Mesendoderm (in vitro differentiated cells): ENCODE results near the gene TXNDC15.

ENCODE experiments used
- DNase-seq: peaks from one replicate; pipeline ENCODE4 v3.0.0; 2013
- H2AK5ac ChIP-seq: 2 replicates; pipeline ENCODE4 v1.6.1; 2013; ENCODE audit warnings: low read length, inconsistent platforms
- H2BK120ac ChIP-seq: 2 replicates; pipeline ENCODE4 v1.6.1; 2013; ENCODE audit warnings: low read depth, mild to moderate bottlenecking, low read length, moderate library complexity, mixed read lengths
- H2BK15ac ChIP-seq: replicated peaks from 2 replicates; pipeline ENCODE4 v1.6.1; 2013; ENCODE audit warnings: low read depth, mild to moderate bottlenecking, moderate library complexity
- H2BK5ac ChIP-seq: 2 replicates; pipeline ENCODE4 v1.6.1; 2013; ENCODE audit warnings: low read length, inconsistent platforms
- H3K18ac ChIP-seq: 2 replicates; pipeline ENCODE4 v1.6.1; 2013; ENCODE audit warnings: mild to moderate bottlenecking, low read length, mixed read lengths
- H3K23ac ChIP-seq: one replicate; pipeline ENCODE4 v1.6.1; 2013; ENCODE audit warnings: low read length
- H3K27ac ChIP-seq: 2 replicates; pipeline ENCODE4 v1.5.1; 2013; ENCODE audit warnings: low read depth, mild to moderate bottlenecking, inconsistent platforms, low read length, moderate library complexity
- H3K27me3 ChIP-seq: 2 replicates; pipeline ENCODE4 v1.6.1; 2013; ENCODE audit warnings: low read length, control low read depth, mild to moderate bottlenecking, inconsistent platforms; ENCODE audit not compliant: insufficient read depth, poor library complexity
- H3K36me3 ChIP-seq: 2 replicates; pipeline ENCODE4 v1.6.1; 2013; ENCODE audit warnings: low read length, inconsistent platforms; ENCODE audit not compliant: control insufficient read depth, insufficient read depth
- H3K4ac ChIP-seq: one replicate; pipeline ENCODE4 v1.6.1; 2013; ENCODE audit warnings: low read depth, mild to moderate bottlenecking, low read length, moderate library complexity
- H3K4me1 ChIP-seq: 2 replicates; pipeline ENCODE4 v1.6.1; 2013; ENCODE audit warnings: low read depth, low read length, inconsistent platforms; ENCODE audit not compliant: control insufficient read depth
- H3K4me2 ChIP-seq: 2 replicates; pipeline ENCODE4 v1.6.1; 2013; ENCODE audit warnings: low read length
- H3K4me3 ChIP-seq: 2 replicates; pipeline ENCODE4 v1.5.1; 2013; ENCODE audit warnings: mild to moderate bottlenecking, low read length
- H3K56ac ChIP-seq: one replicate; pipeline ENCODE4 v1.6.1; 2013; ENCODE audit warnings: low read length
- H3K79me1 ChIP-seq: 2 replicates; pipeline ENCODE4 v1.6.1; 2013; ENCODE audit warnings: low read length, inconsistent platforms
- H3K79me2 ChIP-seq: 2 replicates; pipeline ENCODE4 v1.6.1; 2013; ENCODE audit warnings: mild to moderate bottlenecking, low read length; ENCODE audit not compliant: control insufficient read depth, insufficient read depth
- H3K9ac ChIP-seq: 2 replicates; pipeline ENCODE4 v1.6.1; 2013; ENCODE audit warnings: low read length, inconsistent platforms
- H4K5ac ChIP-seq: one replicate; pipeline ENCODE4 v1.6.1; 2013; ENCODE audit warnings: low read length
- H4K8ac ChIP-seq: one replicate; pipeline ENCODE4 v1.6.1; 2013; ENCODE audit warnings: low read depth, mild to moderate bottlenecking, control low read depth, low read length, moderate library complexity
- WGBS: extraction: QIAGEN DNeasy Blood & Tissue Kit; methylation state at CpG from one replicate; pipeline ENCODE4 v1.1.7; 2013; ENCODE audit warnings: low lambda C conversion rate, missing lambda C conversion rate; ENCODE audit not compliant: insufficient coverage; ENCODE audit errors: extremely low coverage; 5-methylcytosine and 5-hydroxymethylcytosine counted together

Gene TXNDC15

GRCh38 chr5:134857401-134857800 is 16.8 kb upstream of the TXNDC15 start:
- no peak overlapping the region for H3K18ac ChIP-seq
- no peak overlapping the region for H4K5ac ChIP-seq
- no peak for DNase-seq
- H3K4me3 ChIP-seq, result no peak overlapping the region
- H2BK120ac ChIP-seq, result no peak overlapping the region
- H3K36me3 ChIP-seq, result no peaks in the 10 kb centered on the region
- H2BK5ac ChIP-seq, result no peak overlapping the region
- H2AK5ac ChIP-seq, result no peak overlapping the region
- no peak overlapping the region for H4K8ac ChIP-seq
- no peaks in the 10 kb centered on the region for H3K79me1 ChIP-seq
- no peaks in the 10 kb centered on the region for H3K27me3 ChIP-seq
- H3K79me2 ChIP-seq, result no peaks in the 10 kb centered on the region
- no peak overlapping the region for H2BK15ac ChIP-seq
- no peak overlapping the region for H3K27ac ChIP-seq
- no peak overlapping the region for H3K4ac ChIP-seq
- H3K23ac ChIP-seq, result no peak overlapping the region
- no peak overlapping the region for H3K56ac ChIP-seq
- H3K4me2 ChIP-seq, result no peak overlapping the region
- H3K9ac ChIP-seq, result no peak overlapping the region
- no peaks in the 10 kb centered on the region for H3K4me1 ChIP-seq
- no CpG with 5 or more reads among the region's 3 CpGs for WGBS

- Histone ChIP-seq H3K27ac (no peak overlapping the region), H2BK5ac (no peak overlapping the region), H3K4me3 (no peak overlapping the region), H3K23ac (no peak overlapping the region), H3K27me3 (no peaks in the 10 kb centered on the region), H3K18ac (no peak overlapping the region), H2AK5ac (no peak overlapping the region), H3K79me1 (no peaks in the 10 kb centered on the region), H2BK120ac (no peak overlapping the region), H2BK15ac (no peak overlapping the region), H3K4me1 (no peaks in the 10 kb centered on the region), H3K9ac (no peak overlapping the region), H3K79me2 (no peaks in the 10 kb centered on the region), H3K4me2 (no peak overlapping the region), H4K5ac (no peak overlapping the region), H4K8ac (no peak overlapping the region), H3K36me3 (no peaks in the 10 kb centered on the region), H3K56ac (no peak overlapping the region), H3K4ac (no peak overlapping the region)
- no CpG with 5 or more reads among the region's 2 CpGs for WGBS
- no peak for DNase-seq
These were observed 9.5 kb upstream of the TXNDC15 start for GRCh38 chr5:134864707-134865106.

- H3K18ac ChIP-seq, result no peak overlapping the region
- no peak overlapping the region for H2BK15ac ChIP-seq
- no peak overlapping the region for H3K4me3 ChIP-seq
- H3K56ac ChIP-seq, result peak overlapping the region; percentile 93
- H3K9ac ChIP-seq, result peak overlapping the region; percentile 83
- H2AK5ac ChIP-seq, result no peak overlapping the region
- peaks cover 2% of the 10 kb centered on the region for H3K4me1 ChIP-seq
- peak; percentile 32 for DNase-seq
- no peaks in the 10 kb centered on the region for H3K79me2 ChIP-seq
- H3K36me3 ChIP-seq, result no peaks in the 10 kb centered on the region
- H3K27me3 ChIP-seq, result no peaks in the 10 kb centered on the region
- no peak overlapping the region for H2BK5ac ChIP-seq
- no peak overlapping the region for H2BK120ac ChIP-seq
- H3K4ac ChIP-seq, result no peak overlapping the region
- H3K4me2 ChIP-seq, result no peak overlapping the region
- no peaks in the 10 kb centered on the region for H3K79me1 ChIP-seq
- H4K5ac ChIP-seq, result peak overlapping the region; percentile 8
- H3K27ac ChIP-seq, result no peak overlapping the region
- H4K8ac ChIP-seq, result peak overlapping the region; percentile 96
- no peak overlapping the region for H3K23ac ChIP-seq
- WGBS, result no CpG with 5 or more reads among the region's 6 CpGs
These were observed 677 bp upstream of the TXNDC15 start for GRCh38 chr5:134873494-134873893.

- peak overlapping the region; percentile 98 for H3K9ac ChIP-seq
- no CpG with 5 or more reads among the region's 20 CpGs for WGBS
These were observed 872 bp downstream of the TXNDC15 start for GRCh38 chr5:134874831-134875655.

GRCh38 chr5:134877159-134877558 is 3.0 kb downstream of the TXNDC15 start:
- Histone ChIP-seq H4K8ac (no peak overlapping the region), H3K4ac (no peak overlapping the region), H3K4me3 (no peak overlapping the region), H3K56ac (peak overlapping the region; percentile 15), H3K23ac (no peak overlapping the region), H2BK120ac (no peak overlapping the region), H2BK15ac (no peak overlapping the region), H3K4me1 (peaks cover 2% of the 10 kb centered on the region), H2BK5ac (no peak overlapping the region), H3K9ac (no peak overlapping the region), H3K27me3 (no peaks in the 10 kb centered on the region), H4K5ac (no peak overlapping the region), H3K79me2 (no peaks in the 10 kb centered on the region), H3K79me1 (no peaks in the 10 kb centered on the region), H2AK5ac (no peak overlapping the region), H3K27ac (no peak overlapping the region), H3K18ac (no peak overlapping the region), H3K36me3 (no peaks in the 10 kb centered on the region), H3K4me2 (no peak overlapping the region)
- DNase-seq, result no peak

More at GRCh38 chr5:134874831-134875655, 872 bp downstream of the TXNDC15 start:
- H3K4me3 ChIP-seq, result peak overlapping the region; percentile 93
- H4K8ac ChIP-seq, result no peak overlapping the region
- H3K36me3 ChIP-seq, result no peaks in the 10 kb centered on the region
- H3K79me1 ChIP-seq, result no peaks in the 10 kb centered on the region
- DNase-seq, result peak; percentile 34
- no peak overlapping the region for H4K5ac ChIP-seq
- H3K18ac ChIP-seq, result peak overlapping the region; percentile 21
- H3K27ac ChIP-seq, result no peak overlapping the region
- no peak overlapping the region for H2BK5ac ChIP-seq
- peak overlapping the region; percentile 31 for H3K4me2 ChIP-seq
- H3K56ac ChIP-seq, result peak overlapping the region; percentile 100
- peak overlapping the region; percentile 2 for H3K4ac ChIP-seq
- H3K4me1 ChIP-seq, result peaks cover 2% of the 10 kb centered on the region
- no peak overlapping the region for H2AK5ac ChIP-seq
- no peaks in the 10 kb centered on the region for H3K27me3 ChIP-seq
- H2BK120ac ChIP-seq, result no peak overlapping the region
- no peaks in the 10 kb centered on the region for H3K79me2 ChIP-seq
- H2BK15ac ChIP-seq, result no peak overlapping the region
- H3K23ac ChIP-seq, result no peak overlapping the region

- H3K56ac ChIP-seq, result no peak overlapping the region
- H3K36me3 ChIP-seq, result no peaks in the 10 kb centered on the region
- no peaks in the 10 kb centered on the region for H3K79me1 ChIP-seq
- H3K9ac ChIP-seq, result no peak overlapping the region
- H3K18ac ChIP-seq, result no peak overlapping the region
- no peaks in the 10 kb centered on the region for H3K79me2 ChIP-seq
- H2BK120ac ChIP-seq, result no peak overlapping the region
- no peak overlapping the region for H2BK15ac ChIP-seq
- no peak overlapping the region for H3K4ac ChIP-seq
- no peak overlapping the region for H2AK5ac ChIP-seq
- no peaks in the 10 kb centered on the region for H3K27me3 ChIP-seq
- no peak overlapping the region for H4K5ac ChIP-seq
- H4K8ac ChIP-seq, result no peak overlapping the region
- no peak overlapping the region for H2BK5ac ChIP-seq
- WGBS, result no CpG with 5 or more reads among the region's 3 CpGs
- H3K23ac ChIP-seq, result no peak overlapping the region
- no peak overlapping the region for H3K27ac ChIP-seq
- no peak overlapping the region for H3K4me3 ChIP-seq
- no peak overlapping the region for H3K4me2 ChIP-seq
- DNase-seq, result no peak
- peaks cover 2% of the 10 kb centered on the region for H3K4me1 ChIP-seq
These were observed 4.2 kb downstream of the TXNDC15 start for GRCh38 chr5:134878403-134878802.
